Muscle of leg (tissue), 11 donors: ENCODE measurements around the gene THY1. TPM values are rescaled to one million over a fixed set of nuclear protein-coding genes. Genes with fewer than 3 reads are reported as not detected.

ENCODE experiments used
- DNase-seq: peaks from one replicate; pipeline ENCODE4 v3.0.0; 2013
- H3K27ac ChIP-seq: one replicate; pipeline ENCODE4 v1.5.1; 2013; ENCODE audit warnings: mild to moderate bottlenecking, low read length, control low read depth
- H3K27me3 ChIP-seq: one replicate; pipeline ENCODE4 v1.6.1; 2013; ENCODE audit warnings: low read length; ENCODE audit not compliant: control insufficient read depth, insufficient read depth
- H3K36me3 ChIP-seq: one replicate; pipeline ENCODE4 v1.6.1; 2013; ENCODE audit warnings: low read length; ENCODE audit not compliant: control insufficient read depth, insufficient read depth
- H3K4me1 ChIP-seq: one replicate; pipeline ENCODE4 v1.6.1; 2013; ENCODE audit warnings: low read length; ENCODE audit not compliant: control insufficient read depth, insufficient read depth
- H3K4me3 ChIP-seq: one replicate; pipeline ENCODE4 v1.5.1; 2013; ENCODE audit warnings: low read length, control low read depth
- H3K9me3 ChIP-seq: replicated peaks from 2 replicates; pipeline ENCODE4 v1.6.1; 2013; ENCODE audit warnings: low read depth, low read length; ENCODE audit not compliant: control insufficient read depth
- WGBS: methylation state at CpG from one replicate; pipeline ENCODE4 v1.1.5; 2013; ENCODE audit warnings: missing lambda C conversion rate; ENCODE audit not compliant: insufficient coverage; 5-methylcytosine and 5-hydroxymethylcytosine counted together
- polyA plus RNA-seq, 8 donors: library from polyadenylated mRNA; unstranded; fragments of 120-200 nt; gene quantifications; one replicate each; pipeline versions ENCODE4 v1.2.1 to v1.2.3, GENCODE V29; 2013; ENCODE audit warnings: inconsistent platforms in 1 of 8, low replicate concordance in 1 of 8; ENCODE audit not compliant: insufficient read length in 8 of 8, insufficient read depth in 1 of 8
- total RNA-seq: library from RNA; stranded (reverse); fragments of 120-200 nt; gene quantifications from one replicate; pipeline ENCODE4 v1.2.4, GENCODE V29; 2013

Gene THY1
- total and polyA plus RNA-seq, 9 donors, result 89.3 to 202 (median 161) TPM

- Histone ChIP-seq H3K27ac (no peak overlapping the region), H3K9me3 (no peaks in the 10 kb centered on the region), H3K27me3 (no peaks in the 10 kb centered on the region), H3K4me1 (peaks cover 99% of the 10 kb centered on the region), H3K4me3 (no peak overlapping the region), H3K36me3 (peaks cover 12% of the 10 kb centered on the region)
- peak; percentile 10 for DNase-seq
- WGBS, result 83% methylated on average over 16 of the region's 23 CpGs
Measured at GRCh38 chr11:119373059-119373920, 49.7 kb downstream of the THY1 start.

GRCh38 chr11:119372260-119373058, 50.5 kb downstream of the THY1 start:
- DNase-seq, result peak; percentile 11
- H3K4me1 ChIP-seq, result peaks cover 99% of the 10 kb centered on the region

GRCh38 chr11:119371778-119372182, 51.2 kb downstream of the THY1 start:
- peak; percentile 65 for DNase-seq
- WGBS, result no CpG with 5 or more reads among the region's 8 CpGs
- H3K4me1 ChIP-seq, result peaks cover 100% of the 10 kb centered on the region

More at GRCh38 chr11:119372260-119373058, 50.5 kb downstream of the THY1 start:
- Histone ChIP-seq H3K27me3 (no peaks in the 10 kb centered on the region), H3K27ac (peak overlapping the region; percentile 85), H3K9me3 (no peaks in the 10 kb centered on the region), H3K36me3 (peaks cover 12% of the 10 kb centered on the region), H3K4me3 (no peak overlapping the region)
- WGBS, result 84% methylated on average over 26 of the region's 26 CpGs

GRCh38 chr11:119371067-119371601, 51.8 kb downstream of the THY1 start:
- H3K4me3 ChIP-seq, result no peak overlapping the region
- no peak for DNase-seq

More at GRCh38 chr11:119371778-119372182, 51.2 kb downstream of the THY1 start:
- no peaks in the 10 kb centered on the region for H3K27me3 ChIP-seq
- H3K9me3 ChIP-seq, result no peaks in the 10 kb centered on the region
- H3K36me3 ChIP-seq, result peaks cover 12% of the 10 kb centered on the region
- no peak overlapping the region for H3K4me3 ChIP-seq
- H3K27ac ChIP-seq, result peak overlapping the region; percentile 91

GRCh38 chr11:119370486-119371046, 52.4 kb downstream of the THY1 start:
- Histone ChIP-seq H3K4me3 (no peak overlapping the region), H3K9me3 (no peaks in the 10 kb centered on the region), H3K4me1 (peaks cover 97% of the 10 kb centered on the region), H3K36me3 (peaks cover 13% of the 10 kb centered on the region), H3K27me3 (no peaks in the 10 kb centered on the region), H3K27ac (peak overlapping the region; percentile 91)
- DNase-seq, result peak; percentile 58
- 50% methylated on average over 6 of the region's 8 CpGs for WGBS

More at GRCh38 chr11:119371067-119371601, 51.8 kb downstream of the THY1 start:
- no peaks in the 10 kb centered on the region for H3K27me3 ChIP-seq
- H3K36me3 ChIP-seq, result peaks cover 13% of the 10 kb centered on the region
- peaks cover 99% of the 10 kb centered on the region for H3K4me1 ChIP-seq
- WGBS, result 43% methylated on average over 8 of the region's 8 CpGs
- no peaks in the 10 kb centered on the region for H3K9me3 ChIP-seq
- H3K27ac ChIP-seq, result peak overlapping the region; percentile 91

GRCh38 chr11:119369132-119369925, 53.6 kb downstream of the THY1 start:
- H3K9me3 ChIP-seq, result no peaks in the 10 kb centered on the region
- peak; percentile 16 for DNase-seq
- 49% methylated on average over 9 of the region's 13 CpGs for WGBS
- H3K27ac ChIP-seq, result peak overlapping the region; percentile 91
- H3K36me3 ChIP-seq, result peaks cover 13% of the 10 kb centered on the region
- no peak overlapping the region for H3K4me3 ChIP-seq
- peaks cover 9% of the 10 kb centered on the region for H3K27me3 ChIP-seq
- peaks cover 96% of the 10 kb centered on the region for H3K4me1 ChIP-seq

- peaks cover 91% of the 10 kb centered on the region for H3K4me1 ChIP-seq
- peaks cover 11% of the 10 kb centered on the region for H3K36me3 ChIP-seq
- no peak overlapping the region for H3K4me3 ChIP-seq
- H3K27ac ChIP-seq, result peak overlapping the region; percentile 91
- WGBS, result 47% methylated on average over 12 of the region's 17 CpGs
- DNase-seq, result peak; percentile 88
- peaks cover 11% of the 10 kb centered on the region for H3K27me3 ChIP-seq
- no peaks in the 10 kb centered on the region for H3K9me3 ChIP-seq
Measured at GRCh38 chr11:119368121-119369034, 54.6 kb downstream of the THY1 start.

- WGBS, result 0% methylated on average over 1 of the region's 9 CpGs
- H3K36me3 ChIP-seq, result peaks cover 5% of the 10 kb centered on the region
- no peak for DNase-seq
- peaks cover 11% of the 10 kb centered on the region for H3K27me3 ChIP-seq
- H3K27ac ChIP-seq, result peak overlapping the region; percentile 91
- no peak overlapping the region for H3K4me3 ChIP-seq
- H3K4me1 ChIP-seq, result peaks cover 91% of the 10 kb centered on the region
- no peaks in the 10 kb centered on the region for H3K9me3 ChIP-seq
Measured at GRCh38 chr11:119367661-119368120, 55.3 kb downstream of the THY1 start.
